K562 (cell line): Measurements from ENCODE around the gene CSKMT. TPM values are rescaled to one million over a fixed set of nuclear protein-coding genes. Genes with fewer than 3 reads are reported as not detected.
A peak's percentile ranks its signal among the peaks of the same experiment; 100 is the strongest.

Experiments used
- ARNT ChIP-seq, 2 experiments: fragments of 450-650 bp; IDR thresholded peaks; 2 replicates each; pipeline ENCODE4 v1.6.1; 2016; ENCODE audit warnings: mild to moderate bottlenecking in 1 of 2
- CREB1 ChIP-seq, 2 experiments: sonication (generic) in 1 of 2; formaldehyde crosslinking in 1 of 2; IDR thresholded peaks; 2 replicates each; pipeline versions ENCODE4 v1.6.1 to v1.8.0; 2012 to 2022; ENCODE audit warnings: inconsistent platforms in 1 of 2, mild to moderate bottlenecking in 1 of 2, missing genetic modification reagents in 1 of 2, moderate library complexity in 1 of 2
- FOXJ2 ChIP-seq: fragments of 200-800 bp; sonication (Bioruptor generic); IDR thresholded peaks from 2 replicates; pipeline ENCODE4 v1.6.1; 2016; ENCODE audit warnings: missing genetic modification characterization, missing compliant biosample characterization
- FOXJ3 ChIP-seq: sonication (generic); formaldehyde crosslinking; IDR thresholded peaks from 2 replicates; pipeline ENCODE4 v1.4.0; 2020; ENCODE audit warnings: mild to moderate bottlenecking, missing genetic modification reagents
- GABPA ChIP-seq: fragments of 200-800 bp; sonication (Bioruptor generic); conservative IDR thresholded peaks from 2 replicates; pipeline ENCODE4 v1.6.1; 2016; ENCODE audit warnings: low read depth, missing genetic modification characterization, missing compliant biosample characterization
- HNRNPUL1 ChIP-seq: fragments of 200-400 bp; formaldehyde crosslinking; IDR thresholded peaks from 2 replicates; pipeline ENCODE4 v1.6.1; 2017; ENCODE audit warnings: low read length
- NCOR1 ChIP-seq: fragments of 450-650 bp; IDR thresholded peaks from 2 replicates; pipeline ENCODE4 v1.6.1; 2016; ENCODE audit warnings: mild to moderate bottlenecking, moderate library complexity
- NEUROD1 ChIP-seq: fragments of 150-350 bp; IDR thresholded peaks from 2 replicates; pipeline ENCODE4 v1.6.1; 2014; ENCODE audit warnings: borderline replicate concordance, low read length, low read depth; ENCODE audit not compliant: partially characterized antibody
- NR2F6 ChIP-seq: fragments of 450-650 bp; formaldehyde crosslinking; IDR thresholded peaks from 2 replicates; pipeline ENCODE4 v1.4.0; 2020; ENCODE audit warnings: mild to moderate bottlenecking
- OTX1 ChIP-seq: fragments of 450-650 bp; formaldehyde crosslinking; IDR thresholded peaks from 2 replicates; pipeline ENCODE4 v1.4.0; 2022; ENCODE audit warnings: mild to moderate bottlenecking
- PURB ChIP-seq: sonication (generic); formaldehyde crosslinking; IDR thresholded peaks from 2 replicates; pipeline ENCODE4 v1.9.0; 2021; ENCODE audit warnings: low read depth, mild to moderate bottlenecking, missing genetic modification reagents
- RCOR1 ChIP-seq, 2 experiments: IDR thresholded peaks; 2 replicates each; pipeline ENCODE4 v1.6.1; 2012; ENCODE audit warnings: low read depth in 2 of 2, low read length in 2 of 2, borderline replicate concordance in 1 of 2, improper control_type of control experiment in 1 of 2
- SETDB1 ChIP-seq: IDR thresholded peaks from one replicate; pipeline ENCODE4 v1.6.1; 2012; ENCODE audit warnings: low read length, control low read depth, inconsistent platforms
- SIN3B ChIP-seq: fragments of 450-650 bp; IDR thresholded peaks from 2 replicates; pipeline ENCODE4 v1.6.1; 2017; ENCODE audit warnings: low read depth, mild to moderate bottlenecking, moderate library complexity
- SNIP1 ChIP-seq: fragments of 450-650 bp; IDR thresholded peaks from 2 replicates; pipeline ENCODE4 v1.7.1; 2017; ENCODE audit warnings: low read depth, mild to moderate bottlenecking
- SREBF2 ChIP-seq: sonication (generic); formaldehyde crosslinking; IDR thresholded peaks from 2 replicates; pipeline ENCODE4 v1.4.0; 2020; ENCODE audit warnings: mild to moderate bottlenecking, missing genetic modification reagents
- TCF3 ChIP-seq: sonication (generic); formaldehyde crosslinking; IDR thresholded peaks from 2 replicates; pipeline ENCODE4 v1.4.0; 2020; ENCODE audit warnings: mild to moderate bottlenecking, missing genetic modification reagents
- TEAD1 ChIP-seq, 2 experiments: fragments of 450-650 bp in 1 of 2; sonication (generic) in 1 of 2; formaldehyde crosslinking; IDR thresholded peaks; 2 replicates each; pipeline versions ENCODE4 v1.4.0 to v1.8.0; 2020 to 2022; ENCODE audit warnings: mild to moderate bottlenecking in 2 of 2, missing genetic modification reagents in 1 of 2
- TRIM28 ChIP-seq: fragments of 450-650 bp; IDR thresholded peaks from 2 replicates; pipeline ENCODE4 v1.6.1; 2017
- WHSC1 ChIP-seq: IDR thresholded peaks from one replicate; pipeline ENCODE4 v1.6.1; 2012; ENCODE audit warnings: low read length, control low read depth, inconsistent platforms
- ZKSCAN8 ChIP-seq: fragments of 200-800 bp; sonication (Bioruptor generic); IDR thresholded peaks from 2 replicates; pipeline ENCODE4 v1.6.1; 2016; ENCODE audit warnings: missing genetic modification characterization, missing compliant biosample characterization
- ZNF23 ChIP-seq: fragments of 250-450 bp; sonication (Bioruptor Pico); IDR thresholded peaks from 2 replicates; pipeline ENCODE4 v1.4.0; 2020; ENCODE audit warnings: mild to moderate bottlenecking
- ZNF77 ChIP-seq: fragments of 250-450 bp; sonication (Bioruptor Pico); IDR thresholded peaks from 2 replicates; pipeline ENCODE4 v1.5.0; 2020
- polyA plus RNA-seq, 8 experiments: library from polyadenylated mRNA; depleted of rRNA in 4 of 8; stranded (reverse) in 5 of 8; unstranded in 3 of 8; fragments of >200 nt; fragmentation: Nextera tagmentation in 2 of 8; fragmentation: Illumina TruSeq in 1 of 8; extraction: Ambion mirVana in 2 of 8; extraction: Trizol in 1 of 8; gene quantifications; 2 replicates each; pipeline versions ENCODE4 v1.2.1 to v1.2.3, GENCODE V29; 2011 to 2014; ENCODE audit warnings: inconsistent platforms in 1 of 8, missing spikeins in 1 of 8
- total RNA-seq, 7 experiments: library from RNA; depleted of rRNA in 6 of 7; stranded (reverse); fragments of >200 nt in 6 of 7; fragmentation: Illumina TruSeq in 2 of 7; extraction: Trizol in 2 of 7; gene quantifications; 2 replicates each; pipeline versions ENCODE4 v1.2.1 to v1.2.3, GENCODE V29; 2011 to 2021; ENCODE audit warnings: low replicate concordance in 1 of 7
- TF ChIP-seq, protein P1 (sequence below): sonication (generic); formaldehyde crosslinking; IDR thresholded peaks from 2 replicates; pipeline ENCODE4 v1.8.1; 2022; ENCODE audit warnings: missing genetic modification reagents
- TF ChIP-seq, protein P2 (sequence below): fragments of 250-450 bp; sonication (Bioruptor Pico); IDR thresholded peaks from 2 replicates; pipeline ENCODE4 v1.9.0; 2021; ENCODE audit warnings: mild to moderate bottlenecking, inconsistent platforms
- TF ChIP-seq, protein P3 (sequence below): fragments of 250-450 bp; sonication (Bioruptor Pico); IDR thresholded peaks from 2 replicates; pipeline ENCODE4 v1.8.0; 2021; ENCODE audit warnings: borderline replicate concordance, mild to moderate bottlenecking, moderate library complexity; ENCODE audit not compliant: poor library complexity, severe bottlenecking

Gene CSKMT
- total and polyA plus RNA-seq, 9 of the 15 experiments (the other 6 are each of a cell fraction or from before 2014, with no cell fraction given): 10.3 to 108 (median 27.2) TPM

DNA sequence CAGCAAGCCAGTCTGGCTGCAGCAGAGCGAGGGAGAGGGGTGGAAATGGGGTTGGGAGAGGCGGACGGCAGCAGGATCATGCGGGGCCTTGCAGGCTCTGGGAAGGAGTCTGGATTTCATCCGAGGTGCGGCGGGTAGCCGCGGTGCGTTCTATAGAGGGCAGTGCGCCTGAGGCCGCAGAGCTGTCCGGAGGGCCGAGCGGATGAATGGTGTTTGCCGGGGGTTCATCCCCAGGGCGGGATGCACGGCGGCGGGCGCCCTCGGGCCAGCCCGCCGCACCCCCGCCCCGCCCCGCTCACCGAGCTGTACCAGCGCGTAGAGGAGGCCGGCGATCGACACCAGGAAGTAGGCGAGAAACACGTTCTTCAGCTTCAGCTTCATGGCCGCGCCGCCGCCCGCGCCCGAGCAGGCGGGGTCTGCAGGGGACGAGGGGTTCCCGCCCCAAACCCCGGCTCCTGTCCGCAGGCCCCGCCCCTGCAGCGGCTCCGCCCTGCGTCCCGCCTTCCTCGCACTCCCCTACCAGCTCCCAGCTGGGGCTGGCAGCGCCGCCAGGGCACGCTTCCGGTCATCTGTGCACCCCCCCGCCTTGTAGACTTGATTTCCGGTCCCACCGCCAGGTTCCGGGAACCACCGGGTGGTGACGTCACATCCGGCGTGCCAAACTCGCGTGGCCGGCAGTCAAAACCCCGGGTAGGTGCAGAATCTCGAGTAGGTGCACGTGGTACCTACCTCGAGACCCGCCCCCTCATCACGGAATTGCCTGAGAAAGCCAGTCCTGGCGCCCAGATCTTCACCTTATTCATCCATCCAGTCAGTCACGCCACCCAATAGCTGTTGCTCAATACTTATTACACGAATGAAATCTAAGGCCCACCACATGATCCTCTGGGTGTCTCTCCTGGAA, 43.3 kb upstream of the CSKMT start, which contains the start of gene B3GAT3 (continued):
- TF ChIP-seq, protein P1, sequence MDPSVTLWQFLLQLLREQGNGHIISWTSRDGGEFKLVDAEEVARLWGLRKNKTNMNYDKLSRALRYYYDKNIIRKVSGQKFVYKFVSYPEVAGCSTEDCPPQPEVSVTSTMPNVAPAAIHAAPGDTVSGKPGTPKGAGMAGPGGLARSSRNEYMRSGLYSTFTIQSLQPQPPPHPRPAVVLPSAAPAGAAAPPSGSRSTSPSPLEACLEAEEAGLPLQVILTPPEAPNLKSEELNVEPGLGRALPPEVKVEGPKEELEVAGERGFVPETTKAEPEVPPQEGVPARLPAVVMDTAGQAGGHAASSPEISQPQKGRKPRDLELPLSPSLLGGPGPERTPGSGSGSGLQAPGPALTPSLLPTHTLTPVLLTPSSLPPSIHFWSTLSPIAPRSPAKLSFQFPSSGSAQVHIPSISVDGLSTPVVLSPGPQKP (CRISPR knock-in tag): no peak
- TF ChIP-seq ZNF23: no peak
- TF ChIP-seq SIN3B: peak; percentile 35; the same call in 1 of the 2 replicates
- no peak for TF ChIP-seq SNIP1
- no peak for TF ChIP-seq FOXJ2
- TF ChIP-seq TCF3 (CRISPR knock-in tag): 0 out of 2 replicates have a peak, but pooled peaks have one; percentile 27
- no peak for TF ChIP-seq TRIM28
- TF ChIP-seq RCOR1 (IDR thresholded peaks at IDR 0.05; ENCODE audit: borderline replicate concordance in 1 of 2, low read depth in 2 of 2, low read length in 2 of 2): no peak
- TF ChIP-seq, protein P2, sequence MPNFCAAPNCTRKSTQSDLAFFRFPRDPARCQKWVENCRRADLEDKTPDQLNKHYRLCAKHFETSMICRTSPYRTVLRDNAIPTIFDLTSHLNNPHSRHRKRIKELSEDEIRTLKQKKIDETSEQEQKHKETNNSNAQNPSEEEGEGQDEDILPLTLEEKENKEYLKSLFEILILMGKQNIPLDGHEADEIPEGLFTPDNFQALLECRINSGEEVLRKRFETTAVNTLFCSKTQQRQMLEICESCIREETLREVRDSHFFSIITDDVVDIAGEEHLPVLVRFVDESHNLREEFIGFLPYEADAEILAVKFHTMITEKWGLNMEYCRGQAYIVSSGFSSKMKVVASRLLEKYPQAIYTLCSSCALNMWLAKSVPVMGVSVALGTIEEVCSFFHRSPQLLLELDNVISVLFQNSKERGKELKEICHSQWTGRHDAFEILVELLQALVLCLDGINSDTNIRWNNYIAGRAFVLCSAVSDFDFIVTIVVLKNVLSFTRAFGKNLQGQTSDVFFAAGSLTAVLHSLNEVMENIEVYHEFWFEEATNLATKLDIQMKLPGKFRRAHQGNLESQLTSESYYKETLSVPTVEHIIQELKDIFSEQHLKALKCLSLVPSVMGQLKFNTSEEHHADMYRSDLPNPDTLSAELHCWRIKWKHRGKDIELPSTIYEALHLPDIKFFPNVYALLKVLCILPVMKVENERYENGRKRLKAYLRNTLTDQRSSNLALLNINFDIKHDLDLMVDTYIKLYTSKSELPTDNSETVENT (CRISPR knock-in tag): peak; percentile 74; the same call in 1 of the 2 replicates
- TF ChIP-seq CREB1 (IDR thresholded peaks at IDR 0.05): peak; percentile 91
- peak; percentile 96 for TF ChIP-seq CREB1 (CRISPR knock-in tag; IDR thresholded peaks at IDR 0.05)
- 0 out of 2 replicates have a peak, but pooled peaks have one; percentile 40 for TF ChIP-seq OTX1
- TF ChIP-seq NEUROD1: peak; percentile 73
- no peak for TF ChIP-seq PURB (CRISPR knock-in tag)
- TF ChIP-seq FOXJ3: no peak
- TF ChIP-seq NR2F6: no peak
- TF ChIP-seq ZKSCAN8 (CRISPR knock-in tag): no peak
- TF ChIP-seq, protein P3, sequence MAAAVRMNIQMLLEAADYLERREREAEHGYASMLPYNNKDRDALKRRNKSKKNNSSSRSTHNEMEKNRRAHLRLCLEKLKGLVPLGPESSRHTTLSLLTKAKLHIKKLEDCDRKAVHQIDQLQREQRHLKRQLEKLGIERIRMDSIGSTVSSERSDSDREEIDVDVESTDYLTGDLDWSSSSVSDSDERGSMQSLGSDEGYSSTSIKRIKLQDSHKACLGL: peak; percentile 89
- TF ChIP-seq GABPA (tag): peak; percentile 99
- TF ChIP-seq WHSC1: no peak
- TF ChIP-seq ZNF77 (CRISPR knock-in tag): no peak
- peak in 1 of 2 experiments; percentile 74; a peak in 1 of 4 replicates for TF ChIP-seq ARNT (IDR thresholded peaks at IDR 0.05)
- TF ChIP-seq NCOR1: no peak
- TF ChIP-seq SETDB1: no peak
- peak; percentile 11 to 82; a peak in 1 of 4 replicates for TF ChIP-seq TEAD1 (CRISPR knock-in tag; IDR thresholded peaks at IDR 0.05)
- no peak for TF ChIP-seq SREBF2
- no peak for TF ChIP-seq HNRNPUL1
